CD8-positive, alpha-beta memory T cell (primary cell): ENCODE measurements around the gene SEMA5B. TPM values are rescaled to one million over a fixed set of nuclear protein-coding genes. Genes with fewer than 3 reads are reported as not detected.

Experiments
- CTCF ChIA-PET: fragments of 350-600 bp; sonication (Branson Sonifier 250); formaldehyde crosslinking; loops from one replicate; lab custom pipeline; 2021; ENCODE audit warnings: antibody characterized with exemption; lab: Charles Lee
- POLR2A ChIA-PET: fragments of 350-600 bp; sonication (Branson Sonifier 250); formaldehyde crosslinking; loops from one replicate; lab custom pipeline; 2021; ENCODE audit warnings: antibody characterized with exemption; lab: Charles Lee
- DNase-seq, 5 donors: peaks; one replicate each; pipeline versions ENCODE4 v3.0.0 to v3.0.0-alpha.2; 2020 to 2022; ENCODE audit warnings: mixed read lengths in 1 of 5
- H3K27ac ChIP-seq: one replicate; pipeline ENCODE4 v1.7.0; 2013; ENCODE audit warnings: low read depth, mild to moderate bottlenecking, low read length, moderate library complexity
- H3K27me3 ChIP-seq: 2 replicates; pipeline ENCODE4 v1.7.0; 2013; ENCODE audit warnings: low read length, mild to moderate bottlenecking; ENCODE audit not compliant: insufficient read depth, poor library complexity, severe bottlenecking
- H3K36me3 ChIP-seq: 2 replicates; pipeline ENCODE4 v1.7.0; 2013; ENCODE audit warnings: mild to moderate bottlenecking, low read length, moderate library complexity; ENCODE audit not compliant: insufficient read depth
- H3K4me1 ChIP-seq: 2 replicates; pipeline ENCODE4 v1.7.0; 2013; ENCODE audit warnings: mild to moderate bottlenecking, low read length, moderate library complexity; ENCODE audit not compliant: insufficient read depth
- H3K4me3 ChIP-seq: 2 replicates; pipeline ENCODE4 v1.7.0; 2013; ENCODE audit warnings: mild to moderate bottlenecking, low read length
- H3K9me3 ChIP-seq: 2 replicates; pipeline ENCODE4 v1.7.0; 2013; ENCODE audit warnings: mild to moderate bottlenecking, low read length
- H3K27ac Mint-ChIP-seq, 8 donors: one replicate each; pipeline ENCODE4 v1.8.0; 2020 to 2021; ENCODE audit warnings: mixed read lengths in 8 of 8, mild to moderate bottlenecking in 6 of 8, inconsistent platforms in 3 of 8, moderate library complexity in 3 of 8
- H3K27me3 Mint-ChIP-seq, 2 donors: one replicate each; pipeline ENCODE4 v1.8.0; 2020 to 2021; ENCODE audit warnings: mixed read lengths in 2 of 2, mild to moderate bottlenecking in 1 of 2, moderate library complexity in 1 of 2
- H3K36me3 Mint-ChIP-seq, 3 donors: one replicate each; pipeline ENCODE4 v1.8.0; 2020 to 2021; ENCODE audit warnings: mixed read lengths in 3 of 3, inconsistent platforms in 1 of 3, mild to moderate bottlenecking in 1 of 3
- H3K4me1 Mint-ChIP-seq, 3 donors: one replicate each; pipeline ENCODE4 v1.8.0; 2020 to 2021; ENCODE audit warnings: mixed read lengths in 3 of 3, inconsistent platforms in 1 of 3, mild to moderate bottlenecking in 1 of 3
- H3K4me3 Mint-ChIP-seq, 7 donors: one replicate each; pipeline ENCODE4 v1.8.0; 2020 to 2021; ENCODE audit warnings: mixed read lengths in 7 of 7, mild to moderate bottlenecking in 6 of 7, moderate library complexity in 4 of 7, inconsistent platforms in 2 of 7
- H3K9me3 Mint-ChIP-seq, 5 donors: one replicate each; pipeline ENCODE4 v1.8.0; 2020 to 2022; ENCODE audit warnings: mixed read lengths in 5 of 5, mild to moderate bottlenecking in 3 of 5, moderate library complexity in 2 of 5, inconsistent platforms in 1 of 5
- polyA plus RNA-seq: library from polyadenylated mRNA; unstranded; fragments of 300-500 nt; fragmentation: Illumina TruSeq; gene quantifications from one replicate; pipeline ENCODE4 v1.2.3, GENCODE V29; 2021
- total RNA-seq, 2 experiments: library from RNA; stranded (reverse); gene quantifications; one replicate each; pipeline ENCODE4 v1.2.3, GENCODE V29; 2021

The SEMA5B gene
- total and polyA plus RNA-seq, 3 experiments from 2014 or later = not detected

DNA sequence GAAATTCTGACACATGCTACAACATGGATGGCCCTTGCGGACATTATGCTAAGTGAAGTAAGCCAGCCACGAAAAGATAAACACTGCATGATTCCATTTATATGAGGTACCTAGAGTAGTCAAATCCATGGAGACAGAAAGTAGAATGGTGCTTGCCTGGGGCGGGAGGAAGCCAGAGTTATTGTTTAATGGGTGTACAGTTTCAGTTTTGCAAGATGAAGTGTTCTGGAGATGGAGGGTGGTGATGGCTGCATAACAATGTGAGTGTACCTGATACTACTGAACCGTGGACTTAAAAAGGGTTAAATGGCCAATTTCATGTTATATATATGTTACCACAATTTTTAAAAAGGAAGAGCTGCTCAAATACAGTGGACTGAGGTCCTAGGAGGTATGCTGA is 66.9 kb downstream of the SEMA5B start:
- Mint-ChIP-seq H3K36me3 (no peaks in the 10 kb centered on the region), H3K4me3 (no peak overlapping the region), H3K4me1 (no peaks in the 10 kb centered on the region), H3K9me3 (no peaks in the 10 kb centered on the region), H3K27ac (no peak overlapping the region), H3K27me3 (peaks cover 11 to 40% of the 10 kb centered on the region in 2 donors)
- Histone ChIP-seq H3K27me3 (no peaks in the 10 kb centered on the region), H3K4me1 (no peaks in the 10 kb centered on the region), H3K4me3 (no peak overlapping the region), H3K9me3 (no peaks in the 10 kb centered on the region), H3K36me3 (no peaks in the 10 kb centered on the region), H3K27ac (no peak overlapping the region)
- ChIA-PET POLR2A (no interaction called here), CTCF (no interaction called here)
- no peak for DNase-seq

DNA sequence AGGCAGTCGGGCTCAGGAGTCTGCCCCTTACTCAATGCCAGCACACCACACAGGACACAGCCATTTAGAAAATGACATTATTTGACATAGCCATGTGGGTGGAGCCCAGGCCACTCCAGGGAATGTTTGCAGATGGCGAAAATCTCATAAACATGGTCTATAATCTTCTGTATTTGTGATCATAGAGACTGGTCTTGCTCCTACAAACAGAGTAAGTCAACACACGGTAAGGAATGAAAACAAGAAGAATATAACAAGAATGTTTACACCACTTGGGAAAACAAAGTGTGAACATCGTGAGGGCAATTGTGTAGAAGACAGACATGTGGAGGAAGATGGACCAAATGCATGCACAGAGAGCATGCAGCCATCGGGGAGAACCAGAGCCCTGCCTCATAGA is 68.2 kb downstream of the SEMA5B start:
- no peaks in the 10 kb centered on the region for H3K9me3 Mint-ChIP-seq
- CTCF ChIA-PET = interaction anchor here (1.6 kb wide), 1 partner anchor 15 kb away, joined by 3 read pairs; no protein-coding TSS in a partner anchor
- peak overlapping the region in 1 of 8 donors; percentile 71 for H3K27ac Mint-ChIP-seq

DNA sequence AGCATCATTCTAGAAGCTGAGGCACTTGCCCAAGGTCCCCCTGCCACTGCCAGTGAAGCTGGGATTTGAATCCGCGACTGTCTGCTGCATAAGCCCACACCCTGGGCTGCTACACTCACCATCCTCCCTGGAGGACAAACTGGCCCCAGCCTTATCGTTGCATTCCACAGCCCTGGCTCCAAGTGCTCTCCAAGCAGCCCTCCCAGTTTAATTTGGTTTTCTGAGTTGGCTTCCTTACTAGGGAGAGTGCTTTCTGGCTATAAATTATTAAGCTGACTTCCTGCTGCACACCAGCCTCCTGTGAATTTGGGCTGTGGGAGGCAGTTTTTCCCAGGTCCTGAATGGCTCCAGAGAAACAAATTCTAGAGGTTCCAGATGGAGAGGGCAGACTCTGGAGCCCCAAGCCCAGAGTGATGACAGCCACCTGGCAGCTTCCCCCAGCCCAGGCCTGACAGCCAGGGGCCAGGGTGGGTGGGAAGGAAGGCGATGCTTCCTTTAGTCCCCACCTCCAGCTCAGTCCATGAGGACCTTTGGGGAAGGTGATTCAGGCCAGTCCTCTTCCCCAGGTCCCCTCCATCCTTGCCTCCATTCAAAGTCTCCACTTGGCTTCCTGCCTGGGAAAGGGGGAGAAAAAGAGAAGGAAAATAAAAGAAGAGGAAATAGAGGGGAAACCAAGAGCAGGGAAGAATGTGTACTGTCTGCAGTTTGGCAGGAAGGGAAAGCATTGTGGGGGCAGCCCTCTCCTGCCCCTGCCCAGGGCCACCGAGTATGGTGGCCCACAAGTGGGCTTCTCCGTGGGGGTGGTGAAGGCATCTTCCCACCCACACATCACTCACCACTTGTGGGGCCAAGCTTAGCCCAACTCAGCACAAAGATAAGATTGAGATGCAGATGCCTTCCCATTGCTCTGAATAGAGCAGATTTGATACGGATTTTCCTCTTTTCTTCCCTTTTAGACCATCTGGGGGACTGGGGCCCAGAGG is 69.6 kb downstream of the SEMA5B start:
- Histone ChIP-seq H3K36me3 (no peaks in the 10 kb centered on the region), H3K4me1 (no peaks in the 10 kb centered on the region), H3K27me3 (no peaks in the 10 kb centered on the region), H3K27ac (no peak overlapping the region), H3K4me3 (no peak overlapping the region), H3K9me3 (no peaks in the 10 kb centered on the region)
- DNase-seq = no peak
- Mint-ChIP-seq H3K36me3 (no peaks in the 10 kb centered on the region), H3K27me3 (peaks cover 13 to 42% of the 10 kb centered on the region in 2 donors), H3K9me3 (no peaks in the 10 kb centered on the region), H3K4me1 (no peaks in the 10 kb centered on the region), H3K27ac (no peak overlapping the region), H3K4me3 (no peak overlapping the region)
- ChIA-PET CTCF (interaction anchor here (1.1 to 1.6 kb wide), 2 partner anchors 11 to 14 kb away, joined by 3 read pairs; no protein-coding TSS in a partner anchor), POLR2A (no interaction called here)

More for the DNA sequence above, 68.2 kb downstream of the SEMA5B start:
- H3K4me3 ChIP-seq = no peak overlapping the region
- no peak for DNase-seq
- H3K27me3 ChIP-seq = no peaks in the 10 kb centered on the region
- Mint-ChIP-seq H3K4me1 (no peaks in the 10 kb centered on the region), H3K36me3 (no peaks in the 10 kb centered on the region), H3K4me3 (no peak overlapping the region), H3K27me3 (peaks cover 13 to 42% of the 10 kb centered on the region in 2 donors)
- no peaks in the 10 kb centered on the region for H3K36me3 ChIP-seq
- H3K4me1 ChIP-seq = no peaks in the 10 kb centered on the region
- no peak overlapping the region for H3K27ac ChIP-seq
- POLR2A ChIA-PET = no interaction called here
- no peaks in the 10 kb centered on the region for H3K9me3 ChIP-seq

DNA sequence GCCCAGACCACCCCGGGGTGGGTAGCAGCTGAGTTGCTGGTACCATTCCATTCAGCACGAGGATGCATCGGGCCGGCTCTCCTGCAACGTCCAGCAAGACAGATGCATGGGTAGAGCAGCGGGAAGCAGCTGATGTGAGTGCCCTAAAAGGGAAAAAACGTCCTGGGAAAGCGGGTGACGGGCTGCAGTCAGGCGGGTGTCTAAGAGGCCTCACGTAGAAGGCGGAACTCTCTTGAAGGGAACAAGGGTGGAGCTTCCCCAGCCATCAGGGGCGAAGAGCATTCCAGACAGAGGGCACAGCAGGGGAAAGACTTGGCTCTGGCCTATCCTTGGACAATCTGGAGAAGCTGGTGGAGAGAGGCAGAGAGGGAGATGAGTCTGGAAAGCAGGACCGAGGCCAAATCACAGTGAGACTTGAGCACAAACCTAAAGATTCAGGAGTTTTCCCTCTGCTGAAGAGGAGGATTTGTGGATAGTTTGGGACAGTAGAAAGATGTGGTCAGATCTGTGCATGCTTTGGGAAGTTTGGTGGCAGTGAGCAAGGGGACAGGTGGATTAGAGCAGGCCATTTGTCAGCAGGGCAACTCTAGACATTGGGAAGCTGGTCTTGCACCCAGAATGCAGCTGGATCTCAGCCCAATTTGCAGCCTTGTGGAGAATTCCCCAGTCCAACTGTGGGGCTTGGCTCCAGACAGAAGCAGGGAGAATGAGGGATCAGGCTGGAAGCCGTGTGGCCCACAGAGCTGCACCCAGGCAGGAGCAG is 70.7 kb downstream of the SEMA5B start:
- Histone ChIP-seq H3K36me3 (no peaks in the 10 kb centered on the region), H3K4me1 (no peaks in the 10 kb centered on the region), H3K9me3 (no peaks in the 10 kb centered on the region), H3K27me3 (no peaks in the 10 kb centered on the region), H3K27ac (no peak overlapping the region), H3K4me3 (no peak overlapping the region)
- Mint-ChIP-seq H3K9me3 (no peaks in the 10 kb centered on the region), H3K27ac (no peak overlapping the region), H3K27me3 (peaks cover 13 to 39% of the 10 kb centered on the region in 2 donors), H3K4me1 (no peaks in the 10 kb centered on the region), H3K4me3 (no peak overlapping the region), H3K36me3 (no peaks in the 10 kb centered on the region)
- CTCF ChIA-PET = interaction anchor here (1.1 kb wide), 1 partner anchor 12 kb away, joined by 3 read pairs; no protein-coding TSS in a partner anchor
- DNase-seq = no peak
- POLR2A ChIA-PET = no interaction called here

DNA sequence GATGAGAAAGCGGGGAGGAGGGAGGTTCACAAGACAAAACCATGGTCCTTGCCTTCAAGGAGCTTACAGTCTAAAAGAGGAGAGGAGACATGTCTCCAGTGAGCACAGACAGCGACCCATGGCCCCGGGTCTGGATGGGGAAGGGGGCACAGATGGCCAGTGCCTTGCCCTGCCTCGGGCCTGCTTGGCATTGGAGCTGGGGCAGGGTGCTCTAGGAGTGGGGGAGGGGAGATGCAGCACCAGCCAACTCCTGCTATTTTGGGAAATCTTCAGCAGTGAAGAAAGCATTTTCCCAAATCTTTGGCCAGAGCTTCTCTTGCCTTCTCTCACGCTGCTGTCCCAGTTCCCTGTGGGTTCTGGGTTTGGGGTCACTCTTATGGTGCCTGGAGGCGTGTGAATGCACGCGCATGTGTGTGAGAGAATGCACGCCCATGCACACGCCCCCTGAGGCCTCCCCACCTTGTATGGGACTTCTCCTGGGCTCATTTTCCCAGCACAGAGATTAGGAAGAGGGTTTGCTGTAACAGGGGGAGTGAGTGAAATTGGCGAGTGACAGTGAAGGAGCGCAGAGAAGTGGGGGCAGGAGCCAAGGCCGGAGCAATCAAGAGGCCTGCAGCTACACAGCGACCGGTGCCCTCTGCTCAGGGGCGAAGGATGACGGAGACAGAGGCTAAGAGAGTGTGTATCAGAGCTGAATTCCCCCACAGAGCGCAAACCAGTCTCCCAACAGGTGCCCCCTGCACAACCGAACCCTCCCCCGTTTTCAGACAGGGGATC is 71.5 kb downstream of the SEMA5B start:
- H3K36me3 ChIP-seq = no peaks in the 10 kb centered on the region
- CTCF ChIA-PET = interaction anchor here (1.4 kb wide), 1 partner anchor 18 kb away, joined by 3 read pairs; no protein-coding TSS in a partner anchor
- no peaks in the 10 kb centered on the region for H3K9me3 ChIP-seq
- no peaks in the 10 kb centered on the region for H3K4me1 ChIP-seq
- H3K27ac ChIP-seq = no peak overlapping the region
- H3K4me3 ChIP-seq = no peak overlapping the region
- POLR2A ChIA-PET = no interaction called here
- peaks cover 13 to 36% of the 10 kb centered on the region in 2 donors for H3K27me3 Mint-ChIP-seq
- H3K27me3 ChIP-seq = no peaks in the 10 kb centered on the region
- H3K4me1 Mint-ChIP-seq = no peaks in the 10 kb centered on the region
- H3K4me3 Mint-ChIP-seq = no peak overlapping the region
- H3K27ac Mint-ChIP-seq = no peak overlapping the region
- no peak for DNase-seq
- no peaks in the 10 kb centered on the region for H3K9me3 Mint-ChIP-seq
- no peaks in the 10 kb centered on the region for H3K36me3 Mint-ChIP-seq

DNA sequence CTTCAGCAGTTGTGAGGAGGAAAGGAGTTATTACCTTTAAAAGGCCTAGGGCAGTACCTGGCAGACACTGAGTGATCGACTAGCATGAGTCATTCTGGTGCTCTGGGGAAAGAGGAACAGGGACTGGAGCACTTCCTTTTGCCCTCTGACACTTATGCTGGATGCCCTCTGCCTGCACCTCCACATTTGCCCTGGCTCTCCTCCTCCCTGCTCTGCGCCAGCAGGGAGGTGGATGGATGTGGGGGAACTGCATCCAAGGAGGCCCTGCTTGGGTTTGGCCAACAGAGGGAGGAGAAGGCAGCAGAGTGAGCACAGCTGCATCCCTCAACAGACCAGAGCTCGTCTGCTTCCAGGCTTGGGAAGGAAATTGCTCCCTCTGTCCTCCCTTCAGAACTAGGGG is 75.0 kb downstream of the SEMA5B start:
- peaks cover 5 to 19% of the 10 kb centered on the region in 2 donors for H3K27me3 Mint-ChIP-seq

DNA sequence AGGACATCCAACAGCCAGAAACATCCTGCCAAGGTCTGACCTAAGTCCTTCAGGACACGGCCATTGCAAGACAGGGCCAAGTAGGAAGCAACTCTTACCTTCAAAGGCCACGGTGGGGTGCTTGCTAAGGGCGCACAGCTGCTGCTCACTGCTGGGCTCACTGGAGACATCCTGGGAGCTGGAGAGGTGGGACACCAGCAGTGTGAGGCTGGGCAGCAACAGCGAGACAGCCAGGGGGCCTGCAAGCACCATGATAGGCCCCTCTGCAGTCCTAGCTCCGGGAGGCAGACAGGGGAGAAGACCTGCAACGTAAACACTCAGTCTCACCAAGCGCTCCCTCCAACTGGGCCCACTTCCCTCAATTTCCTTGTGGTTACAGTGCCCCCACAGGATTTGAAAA is 79.2 kb downstream of the SEMA5B start:
- H3K27ac Mint-ChIP-seq = no peak overlapping the region
- ChIA-PET CTCF (no interaction called here), POLR2A (no interaction called here)
- no peaks in the 10 kb centered on the region for H3K9me3 Mint-ChIP-seq
- H3K36me3 Mint-ChIP-seq = no peaks in the 10 kb centered on the region
- no peaks in the 10 kb centered on the region for H3K27me3 ChIP-seq
- no peaks in the 10 kb centered on the region for H3K4me1 ChIP-seq
- no peak overlapping the region for H3K4me3 Mint-ChIP-seq
- H3K27me3 Mint-ChIP-seq = peaks cover 0 to 8% of the 10 kb centered on the region in 2 donors
- no peak for DNase-seq
- H3K9me3 ChIP-seq = no peaks in the 10 kb centered on the region
- H3K27ac ChIP-seq = no peak overlapping the region
- no peaks in the 10 kb centered on the region for H3K36me3 ChIP-seq
- H3K4me3 ChIP-seq = no peak overlapping the region
- peaks cover 0 to 3% (median 0%) of the 10 kb centered on the region in 3 donors for H3K4me1 Mint-ChIP-seq

More for the DNA sequence above, 75.0 kb downstream of the SEMA5B start:
- H3K4me3 ChIP-seq = no peak overlapping the region
- Mint-ChIP-seq H3K4me3 (no peak overlapping the region), H3K9me3 (no peaks in the 10 kb centered on the region), H3K4me1 (no peaks in the 10 kb centered on the region), H3K27ac (no peak overlapping the region), H3K36me3 (no peaks in the 10 kb centered on the region)
- POLR2A ChIA-PET = interaction anchor here (0.7 kb wide), 1 partner anchor 79 kb away, joined by 3 read pairs; no protein-coding TSS in a partner anchor
- no peaks in the 10 kb centered on the region for H3K36me3 ChIP-seq
- no peaks in the 10 kb centered on the region for H3K9me3 ChIP-seq
- H3K4me1 ChIP-seq = no peaks in the 10 kb centered on the region
- H3K27ac ChIP-seq = no peak overlapping the region
- DNase-seq = no peak
- H3K27me3 ChIP-seq = no peaks in the 10 kb centered on the region
- CTCF ChIA-PET = no interaction called here
